PC-9 (cell line): ENCODE results near the gene PCDHA4.

Experiments
- CTCF ChIP-seq: fragments of 200-600 bp; sonication (generic); conservative IDR thresholded peaks from 2 replicates; pipeline ENCODE4 v1.6.1; 2017; ENCODE audit warnings: mixed run types, antibody characterized with exemption, mild to moderate bottlenecking, moderate library complexity
- EZH2 ChIP-seq: fragments of 200-600 bp; sonication (generic); IDR thresholded peaks from 2 replicates; pipeline ENCODE4 v1.8.0; 2017; ENCODE audit warnings: antibody characterized with exemption, low read depth

- TF ChIP-seq CTCF = no peak
- no peak for TF ChIP-seq EZH2
Measured at GRCh38 chr5:140821375-140822280, 14.8 kb downstream of the PCDHA4 start, which contains the start of gene PCDHA5.
